ENCODE results near the gene SNX14.

SNX14 gene

GRCh38 chr6:85579581-85579980 lies 14.1 kb downstream of the SNX14 start:
- H3K36me3 ChIP-seq (ENCODE audit: low read depth): peaks cover 5% of the 10 kb centered on the region; the same call in 1 of the 2 replicates
- H3K9me3 ChIP-seq (ENCODE audit: severe bottlenecking): peaks cover 13% of the 10 kb centered on the region
- ATAC-seq (ENCODE audit: low read depth): no peak
- H3K4me1 ChIP-seq (ENCODE audit: insufficient read depth, poor library complexity, severe bottlenecking): peaks cover 7% of the 10 kb centered on the region
- DNase-seq (ENCODE audit: low spot score): no peak
- no peak overlapping the region for H3K4me3 ChIP-seq (ENCODE audit: severe bottlenecking)
- H3K27ac ChIP-seq (ENCODE audit: poor library complexity, severe bottlenecking): no peak overlapping the region
- TF ChIP-seq, protein P1, sequence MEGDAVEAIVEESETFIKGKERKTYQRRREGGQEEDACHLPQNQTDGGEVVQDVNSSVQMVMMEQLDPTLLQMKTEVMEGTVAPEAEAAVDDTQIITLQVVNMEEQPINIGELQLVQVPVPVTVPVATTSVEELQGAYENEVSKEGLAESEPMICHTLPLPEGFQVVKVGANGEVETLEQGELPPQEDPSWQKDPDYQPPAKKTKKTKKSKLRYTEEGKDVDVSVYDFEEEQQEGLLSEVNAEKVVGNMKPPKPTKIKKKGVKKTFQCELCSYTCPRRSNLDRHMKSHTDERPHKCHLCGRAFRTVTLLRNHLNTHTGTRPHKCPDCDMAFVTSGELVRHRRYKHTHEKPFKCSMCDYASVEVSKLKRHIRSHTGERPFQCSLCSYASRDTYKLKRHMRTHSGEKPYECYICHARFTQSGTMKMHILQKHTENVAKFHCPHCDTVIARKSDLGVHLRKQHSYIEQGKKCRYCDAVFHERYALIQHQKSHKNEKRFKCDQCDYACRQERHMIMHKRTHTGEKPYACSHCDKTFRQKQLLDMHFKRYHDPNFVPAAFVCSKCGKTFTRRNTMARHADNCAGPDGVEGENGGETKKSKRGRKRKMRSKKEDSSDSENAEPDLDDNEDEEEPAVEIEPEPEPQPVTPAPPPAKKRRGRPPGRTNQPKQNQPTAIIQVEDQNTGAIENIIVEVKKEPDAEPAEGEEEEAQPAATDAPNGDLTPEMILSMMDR (IDR thresholded peaks at IDR 0.05; ENCODE audit: poor library complexity, severe bottlenecking): no peak
- no peaks in the 10 kb centered on the region for H3K27me3 ChIP-seq (ENCODE audit: insufficient read depth, poor library complexity, severe bottlenecking)

- H3K27ac ChIP-seq (ENCODE audit: poor library complexity, severe bottlenecking): no peak overlapping the region
- DNase-seq (ENCODE audit: low spot score) (no peak), ATAC-seq (ENCODE audit: low read depth) (no peak)
- peaks cover 6% of the 10 kb centered on the region for H3K4me1 ChIP-seq (ENCODE audit: insufficient read depth, poor library complexity, severe bottlenecking)
- H3K36me3 ChIP-seq (ENCODE audit: low read depth): peaks cover 14% of the 10 kb centered on the region
- no peak overlapping the region for H3K4me3 ChIP-seq (ENCODE audit: severe bottlenecking)
- TF ChIP-seq, protein P1 (IDR thresholded peaks at IDR 0.05; ENCODE audit: poor library complexity, severe bottlenecking): no peak
- no peaks in the 10 kb centered on the region for H3K27me3 ChIP-seq (ENCODE audit: insufficient read depth, poor library complexity, severe bottlenecking)
- H3K9me3 ChIP-seq (ENCODE audit: severe bottlenecking): no peaks in the 10 kb centered on the region
Measured at GRCh38 chr6:85576476-85576875, 17.2 kb downstream of the SNX14 start.

DNA sequence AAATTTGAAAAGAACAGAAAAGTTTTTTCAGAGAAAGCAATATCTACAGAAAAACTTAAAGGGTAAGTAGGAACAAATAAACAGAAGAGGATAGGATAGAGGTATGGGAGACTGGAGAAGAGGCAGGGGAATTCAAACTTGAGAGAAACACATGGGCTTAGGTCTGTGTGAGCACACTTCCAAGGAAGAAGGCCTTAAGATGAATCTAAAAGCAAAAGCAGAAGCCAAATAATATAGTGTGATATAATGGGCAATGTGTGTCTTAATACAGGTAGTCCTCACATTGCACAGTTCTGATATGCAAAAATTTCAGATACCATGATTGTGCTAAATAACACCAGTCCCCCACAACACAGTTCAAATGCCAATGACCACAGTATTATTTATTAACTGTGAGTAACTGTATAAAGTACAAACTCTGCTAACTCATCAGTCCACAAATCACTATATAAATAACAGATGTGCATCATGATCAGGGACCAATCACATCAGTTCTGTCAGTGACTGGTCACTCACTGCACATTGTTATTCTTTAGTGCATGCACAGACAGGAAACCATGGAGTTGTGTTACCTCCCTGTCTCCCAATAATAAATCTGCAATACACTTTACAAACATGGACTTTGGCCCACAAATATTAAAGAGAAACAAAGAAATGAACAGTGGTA lies 18.6 kb downstream of the SNX14 start:
- no peaks in the 10 kb centered on the region for H3K9me3 ChIP-seq (ENCODE audit: severe bottlenecking)
- ATAC-seq (ENCODE audit: low read depth): peak; percentile 95
- no peak for DNase-seq (ENCODE audit: low spot score)
- TF ChIP-seq, protein P1 (IDR thresholded peaks at IDR 0.05; ENCODE audit: poor library complexity, severe bottlenecking): no peak
- peaks cover 20% of the 10 kb centered on the region; the same call in 1 of the 2 replicates for H3K36me3 ChIP-seq (ENCODE audit: low read depth)
- H3K4me1 ChIP-seq (ENCODE audit: insufficient read depth, poor library complexity, severe bottlenecking): peaks cover 5% of the 10 kb centered on the region
- no peak overlapping the region for H3K4me3 ChIP-seq (ENCODE audit: severe bottlenecking)
- no peaks in the 10 kb centered on the region for H3K27me3 ChIP-seq (ENCODE audit: insufficient read depth, poor library complexity, severe bottlenecking)
- H3K27ac ChIP-seq (ENCODE audit: poor library complexity, severe bottlenecking): no peak overlapping the region

DNA sequence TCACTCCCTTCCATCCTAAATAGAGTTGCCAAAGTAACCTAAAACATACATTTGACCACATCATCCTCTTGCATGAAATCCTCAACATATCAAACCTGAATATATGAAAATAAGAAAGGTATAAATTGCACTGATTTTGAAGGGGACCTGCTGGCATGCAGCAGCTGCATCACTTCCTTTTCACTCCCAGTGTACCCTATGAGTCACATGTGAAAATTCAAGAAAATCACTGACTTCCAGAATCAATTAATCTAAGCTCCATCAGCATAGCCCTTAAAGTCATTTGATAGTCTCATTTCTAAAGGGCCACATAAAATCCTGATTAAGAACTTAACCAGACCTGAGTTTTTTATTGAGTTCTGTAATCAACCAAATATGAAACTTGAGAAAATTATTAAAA lies 24.3 kb downstream of the SNX14 start:
- Histone ChIP-seq H3K9me3 (ENCODE audit: severe bottlenecking) (no peaks in the 10 kb centered on the region), H3K4me1 (ENCODE audit: insufficient read depth, poor library complexity, severe bottlenecking) (peaks cover 11% of the 10 kb centered on the region), H3K36me3 (ENCODE audit: low read depth) (peaks cover 64% of the 10 kb centered on the region), H3K4me3 (ENCODE audit: severe bottlenecking) (no peak overlapping the region), H3K27me3 (ENCODE audit: insufficient read depth, poor library complexity, severe bottlenecking) (no peaks in the 10 kb centered on the region), H3K27ac (ENCODE audit: poor library complexity, severe bottlenecking) (peak overlapping the region; percentile 23)
- TF ChIP-seq, protein P1 (IDR thresholded peaks at IDR 0.05; ENCODE audit: poor library complexity, severe bottlenecking): no peak
- peak; percentile 58; the same call in 2 of the 3 replicates for ATAC-seq (ENCODE audit: low read depth)
- DNase-seq (ENCODE audit: low spot score): no peak

GRCh38 chr6:85568411-85568810 lies 25.2 kb downstream of the SNX14 start:
- TF ChIP-seq, protein P1 (IDR thresholded peaks at IDR 0.05; ENCODE audit: poor library complexity, severe bottlenecking): no peak
- peaks cover 69% of the 10 kb centered on the region for H3K36me3 ChIP-seq (ENCODE audit: low read depth)
- H3K27ac ChIP-seq (ENCODE audit: poor library complexity, severe bottlenecking): peak overlapping the region; percentile 23
- ATAC-seq (ENCODE audit: low read depth) (no peak), DNase-seq (ENCODE audit: low spot score) (no peak)
- H3K9me3 ChIP-seq (ENCODE audit: severe bottlenecking): no peaks in the 10 kb centered on the region
- peaks cover 11% of the 10 kb centered on the region for H3K4me1 ChIP-seq (ENCODE audit: insufficient read depth, poor library complexity, severe bottlenecking)
- H3K4me3 ChIP-seq (ENCODE audit: severe bottlenecking): no peak overlapping the region
- H3K27me3 ChIP-seq (ENCODE audit: insufficient read depth, poor library complexity, severe bottlenecking): no peaks in the 10 kb centered on the region

All from RWPE2 (cell line).